GM21515 (cell line): Measurements from ENCODE around the gene SPDYE18.
"Not testable (repeated sequence)": the region's sequence is repeated elsewhere in the genome, so short reads cannot be mapped to it uniquely, and the experiment has no call there.

Experiments
- ATAC-seq: cut with Tn5 transposase; IDR thresholded peaks from one replicate; pipeline ENCODE4 v1.9.1; 2021; ENCODE audit not compliant: unreplicated experiment

The SPDYE18 gene

GRCh38 chr7:77006127-77007110 is 55.9 kb downstream of the SPDYE18 start:
- not testable (repeated sequence) for ATAC-seq

- not testable (repeated sequence) for ATAC-seq
Measured at GRCh38 chr7:77005461-77006057, 56.8 kb downstream of the SPDYE18 start.

GRCh38 chr7:77004151-77004550 is 58.2 kb downstream of the SPDYE18 start:
- ATAC-seq, result not testable (repeated sequence)

DNA sequence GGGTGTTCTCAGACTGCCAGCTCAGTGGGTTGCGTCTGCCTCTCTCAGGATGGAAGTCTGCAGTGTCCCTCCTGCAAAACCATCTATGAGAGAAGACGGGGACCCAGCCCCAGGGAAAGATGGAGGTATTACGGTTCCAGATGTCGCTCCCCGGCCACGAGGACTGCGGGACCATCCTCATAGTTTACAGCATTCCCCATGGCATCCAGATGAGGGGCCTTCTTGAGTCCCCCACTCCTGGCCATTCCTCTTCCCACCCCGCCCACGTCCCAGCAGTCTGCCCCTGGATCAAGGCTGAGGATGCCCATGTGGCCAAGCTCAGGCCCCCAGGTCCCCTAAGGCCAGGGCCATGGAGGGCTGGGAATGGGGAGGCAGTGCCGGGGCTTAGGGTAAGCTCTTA is 59.1 kb downstream of the SPDYE18 start:
- ATAC-seq, result not testable (repeated sequence)

DNA sequence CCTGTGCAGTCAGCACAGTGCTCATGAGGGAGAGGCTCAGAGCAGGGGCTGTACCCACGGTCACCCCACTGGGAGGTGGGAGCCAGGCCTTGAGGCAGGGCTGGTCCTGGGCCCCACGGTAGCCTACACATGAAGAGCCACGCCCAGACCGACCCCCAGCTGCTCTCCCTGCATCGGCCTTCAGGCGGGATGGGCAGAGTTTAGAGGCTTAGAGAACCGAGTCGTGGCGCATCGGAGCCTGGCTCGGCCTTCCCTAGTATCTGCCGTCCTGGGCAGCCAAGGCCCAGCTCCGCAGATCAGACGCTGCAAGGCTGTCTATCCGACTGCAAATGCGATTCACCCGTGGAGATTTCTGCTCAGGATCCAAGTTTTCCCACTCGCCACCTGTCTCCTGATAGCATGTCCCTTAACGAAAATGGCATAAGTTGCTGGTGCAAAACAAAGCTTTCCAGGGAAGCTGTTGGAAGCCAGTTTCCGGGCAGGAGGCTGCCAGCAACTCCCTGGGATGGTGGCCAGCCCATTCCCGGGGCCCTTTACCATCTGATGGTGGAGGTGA is 59.6 kb downstream of the SPDYE18 start:
- ATAC-seq, result not testable (repeated sequence)

GRCh38 chr7:77002104-77002503 is 60.3 kb downstream of the SPDYE18 start:
- not testable (repeated sequence) for ATAC-seq
